GM12878 (cell line): ENCODE results near the gene ATG14. TPM values are rescaled to one million over a fixed set of nuclear protein-coding genes. Genes with fewer than 3 reads are reported as not detected.

Experiments
- ATAC-seq: fragments of 200-7000 bp; cut with Tn5 transposase; 3 replicates; pipeline ENCODE4 v1.9.1; 2020; ENCODE audit warnings: mild to moderate bottlenecking, moderate library complexity
- BruUV-seq: library from RNA; stranded (reverse); fragments of 400-500 nt; replicated peaks from 2 replicates; lab custom pipeline; 2021; lab: Mats Ljungman, UMichigan
- CTCF ChIA-PET: fragments of 300-600 bp; sonication (Branson Sonifier 250); formaldehyde crosslinking; extraction: SDS; loops from one replicate; lab custom pipeline; 2021; ENCODE audit warnings: inconsistent platforms; lab: Yijun Ruan, JAX
- POLR2A ChIA-PET: fragments of 350-600 bp; formaldehyde crosslinking; extraction: SDS; loops from one replicate; lab custom pipeline; 2021; ENCODE audit warnings: inconsistent platforms; lab: Charles Lee
- RAD21 ChIA-PET: fragments of 300-600 bp; sonication (Branson Sonifier 250); formaldehyde crosslinking; loops from one replicate; lab custom pipeline; 2023; ENCODE audit warnings: antibody characterized with exemption; ENCODE audit not compliant: unreplicated experiment; lab: Charles Lee
- SMC1A ChIA-PET: fragments of 300-600 bp; sonication (Branson Sonifier 250); formaldehyde crosslinking; loops from one replicate; lab custom pipeline; 2023; ENCODE audit not compliant: unreplicated experiment, uncharacterized antibody; lab: Charles Lee
- DNase-seq: peaks from one replicate; pipeline ENCODE4 v3.0.0-alpha.2; 2011; ENCODE audit warnings: low read depth, low spot score
- FAIRE-seq: peaks from 3 replicates; lab custom pipeline; 2011; peaks lifted over from hg19 to GRCh38; lab: Jason Lieb, UNC
- H2AFZ ChIP-seq: 2 replicates; pipeline ENCODE4 v1.6.0; 2011; ENCODE audit warnings: low read depth, low read length, control low read depth; ENCODE audit not compliant: control insufficient read depth
- H3K27ac ChIP-seq: 2 replicates; pipeline ENCODE4 v1.5.1; 2011; ENCODE audit warnings: control low read depth; ENCODE audit not compliant: control insufficient read depth, insufficient read depth
- H3K27me3 ChIP-seq, 2 experiments: replicated peaks in 1 of 2; 2 replicates each; pipeline versions ENCODE4 v1.6.0 to v1.6.1; 2011; ENCODE audit warnings: low read length in 1 of 2; ENCODE audit not compliant: control insufficient read depth in 2 of 2, insufficient read depth in 2 of 2
- H3K36me3 ChIP-seq, 2 experiments: 2 replicates each; pipeline ENCODE4 v1.5.1; 2011; ENCODE audit warnings: low read length in 1 of 2; ENCODE audit not compliant: control insufficient read depth in 2 of 2, insufficient read depth in 2 of 2
- H3K4me1 ChIP-seq: 2 replicates; pipeline ENCODE4 v1.6.1; 2011; ENCODE audit warnings: mild to moderate bottlenecking, low read length, moderate library complexity, mixed read lengths; ENCODE audit not compliant: control insufficient read depth, insufficient read depth
- H3K4me2 ChIP-seq: 2 replicates; pipeline ENCODE4 v1.6.0; 2011; ENCODE audit warnings: control low read depth; ENCODE audit not compliant: control insufficient read depth, insufficient read depth
- H3K4me3 ChIP-seq: fragments of 200-600 bp; sonication (generic); 2 replicates; pipeline ENCODE4 v1.5.1; 2016
- H3K79me2 ChIP-seq: 2 replicates; pipeline ENCODE4 v1.6.0; 2011; ENCODE audit warnings: low read length; ENCODE audit not compliant: control insufficient read depth, insufficient read depth
- H3K9ac ChIP-seq: 2 replicates; pipeline ENCODE4 v1.8.0; 2011; ENCODE audit warnings: low read length, control low read depth, mixed read lengths; ENCODE audit not compliant: control insufficient read depth, insufficient read depth
- H3K9me3 ChIP-seq: replicated peaks from 3 replicates; pipeline ENCODE4 v1.5.1; 2011; ENCODE audit warnings: mild to moderate bottlenecking, low read length; ENCODE audit not compliant: control insufficient read depth, insufficient read depth
- H4K20me1 ChIP-seq: 2 replicates; pipeline ENCODE4 v1.6.0; 2011; ENCODE audit not compliant: control insufficient read depth, insufficient read depth
- BHLHE40 ChIP-seq, 2 experiments: fragments of 450-650 bp in 1 of 2; IDR thresholded peaks; 2 replicates each; pipeline ENCODE4 v1.6.1; 2011 to 2017; ENCODE audit warnings: low read depth in 2 of 2, borderline replicate concordance in 1 of 2, improper control_type of control experiment in 1 of 2, low read length in 1 of 2, mild to moderate bottlenecking in 1 of 2
- CEBPB ChIP-seq, 2 experiments: fragments of 150-350 bp in 1 of 2; IDR thresholded peaks; 2 replicates each; pipeline ENCODE4 v1.6.1; 2012 to 2014; ENCODE audit warnings: low read depth in 2 of 2, low read length in 2 of 2, borderline replicate concordance in 1 of 2, inconsistent platforms in 1 of 2
- EED ChIP-seq: sonication (generic); IDR thresholded peaks from 2 replicates; pipeline ENCODE4 v1.6.1; 2016; ENCODE audit warnings: antibody characterized with exemption, low read depth
- ESRRA ChIP-seq: IDR thresholded peaks from 2 replicates; pipeline ENCODE4 v1.6.1; 2012; ENCODE audit warnings: mild to moderate bottlenecking, low read length, improper control_type of control experiment
- FOXM1 ChIP-seq: IDR thresholded peaks from 2 replicates; pipeline ENCODE4 v1.6.1; 2012; ENCODE audit warnings: low read depth, mild to moderate bottlenecking, inconsistent platforms, low read length, moderate library complexity
- GABPA ChIP-seq: IDR thresholded peaks from 2 replicates; pipeline ENCODE4 v1.6.1; 2014; ENCODE audit warnings: antibody characterized with exemption, low read depth, mild to moderate bottlenecking, inconsistent platforms
- KDM1A ChIP-seq: fragments of 200-600 bp; sonication (generic); IDR thresholded peaks from 2 replicates; pipeline ENCODE4 v1.6.1; 2016; ENCODE audit warnings: borderline replicate concordance
- PAX5 ChIP-seq: IDR thresholded peaks from 2 replicates; pipeline ENCODE4 v1.6.1; 2011; ENCODE audit warnings: low read depth, low read length, borderline replicate concordance
- PML ChIP-seq: IDR thresholded peaks from 2 replicates; pipeline ENCODE4 v1.6.1; 2012; ENCODE audit warnings: low read length, inconsistent platforms
- POLR2AphosphoS5 ChIP-seq: IDR thresholded peaks from 2 replicates; pipeline ENCODE4 v1.6.1; 2011; ENCODE audit warnings: mild to moderate bottlenecking, low read length, inconsistent platforms
- RUNX3 ChIP-seq: IDR thresholded peaks from 2 replicates; pipeline ENCODE4 v1.6.1; 2012; ENCODE audit warnings: low read length, inconsistent platforms
- SRF ChIP-seq, 2 experiments: IDR thresholded peaks; 2 replicates each; pipeline ENCODE4 v1.6.1; 2011; ENCODE audit warnings: low read depth in 2 of 2, low read length in 2 of 2, mild to moderate bottlenecking in 1 of 2, moderate library complexity in 1 of 2
- TCF3 ChIP-seq: IDR thresholded peaks from 2 replicates; pipeline ENCODE4 v1.6.1; 2012; ENCODE audit warnings: low read depth, mild to moderate bottlenecking, low read length, borderline replicate concordance; ENCODE audit not compliant: insufficient read depth
- ZNF622 ChIP-seq: fragments of 450-650 bp; IDR thresholded peaks from 2 replicates; pipeline ENCODE4 v1.6.1; 2017; ENCODE audit warnings: mild to moderate bottlenecking, inconsistent platforms
- WGBS: methylation state at CpG from one replicate; pipeline ENCODE4 v1.1.6; 2016; ENCODE audit warnings: low lambda C conversion rate; ENCODE audit not compliant: insufficient replicate concordance, insufficient coverage; ENCODE audit errors: missing lambda C conversion rate; 5-methylcytosine and 5-hydroxymethylcytosine counted together
- in situ Hi-C: fragments of 300-500 bp; cut with MboI; formaldehyde crosslinking; loops from 9 replicates; pipeline ENCODE4 v1.14.3; 2018; ENCODE audit warnings: mixed read lengths
- intact Hi-C: fragments of 100-400 bp; cut with micrococcal nuclease; formaldehyde crosslinking; loops from one replicate; pipeline ENCODE4 v1.14.2; 2022; ENCODE audit not compliant: unreplicated experiment
- polyA plus RNA-seq, 11 experiments: library from polyadenylated mRNA; depleted of rRNA in 4 of 11; unstranded in 6 of 11; stranded (reverse) in 5 of 11; fragments of >200 nt; fragmentation: Nextera tagmentation in 4 of 11; fragmentation: Illumina TruSeq in 1 of 11; extraction: Ambion mirVana in 4 of 11; extraction: Trizol in 1 of 11; gene quantifications; 1 replicate in 1 of 11; 2 replicates in 10 of 11; pipeline versions ENCODE4 v1.2.1 to v1.2.3, GENCODE V29; 2011 to 2016; ENCODE audit warnings: inconsistent platforms in 2 of 11, missing spikeins in 2 of 11, low read depth in 1 of 11
- total RNA-seq, 4 experiments: library from RNA; depleted of rRNA in 3 of 4; stranded (reverse); fragments of >200 nt in 3 of 4; fragmentation: Illumina TruSeq in 1 of 4; extraction: Trizol in 1 of 4; gene quantifications; 2 replicates each; pipeline versions ENCODE4 v1.2.1 to v1.2.3, GENCODE V29; 2013 to 2021
- TF ChIP-seq, protein P1 (sequence below): fragments of 450-650 bp; IDR thresholded peaks from 2 replicates; pipeline ENCODE4 v1.6.1; 2017; ENCODE audit warnings: low read depth, mild to moderate bottlenecking, moderate library complexity
- TF ChIP-seq, protein P2 (sequence below): fragments of 450-650 bp; IDR thresholded peaks from 2 replicates; pipeline ENCODE4 v1.6.1; 2017; ENCODE audit warnings: mild to moderate bottlenecking, moderate library complexity

The ATG14 gene
- total and polyA plus RNA-seq, 10 of the 15 experiments (the other 5 are each of a cell fraction or from before 2014, with no cell fraction given) = 1.1 to 6.4 (median 5.0) TPM

DNA sequence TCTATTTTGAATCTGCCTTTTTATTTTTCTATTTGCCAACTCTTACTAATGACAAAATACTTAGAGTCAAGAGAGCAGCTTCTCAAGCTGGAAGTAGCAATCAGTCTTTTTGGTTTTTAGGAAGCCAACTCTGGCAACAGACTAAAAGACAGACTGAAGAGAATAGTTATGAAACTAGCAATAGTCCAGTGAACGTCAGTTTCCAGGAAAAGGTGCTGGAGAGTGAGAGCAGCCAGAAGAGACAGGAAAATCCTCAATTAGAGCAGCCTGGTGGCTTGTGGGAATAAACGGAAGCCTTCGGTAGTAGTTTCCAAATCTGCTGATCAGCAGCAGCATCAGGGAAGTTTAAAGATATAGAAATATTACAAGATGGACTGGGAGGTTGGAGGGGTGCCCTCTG lies 27.1 kb downstream of the ATG14 start (continued):
- TF ChIP-seq, protein P1, sequence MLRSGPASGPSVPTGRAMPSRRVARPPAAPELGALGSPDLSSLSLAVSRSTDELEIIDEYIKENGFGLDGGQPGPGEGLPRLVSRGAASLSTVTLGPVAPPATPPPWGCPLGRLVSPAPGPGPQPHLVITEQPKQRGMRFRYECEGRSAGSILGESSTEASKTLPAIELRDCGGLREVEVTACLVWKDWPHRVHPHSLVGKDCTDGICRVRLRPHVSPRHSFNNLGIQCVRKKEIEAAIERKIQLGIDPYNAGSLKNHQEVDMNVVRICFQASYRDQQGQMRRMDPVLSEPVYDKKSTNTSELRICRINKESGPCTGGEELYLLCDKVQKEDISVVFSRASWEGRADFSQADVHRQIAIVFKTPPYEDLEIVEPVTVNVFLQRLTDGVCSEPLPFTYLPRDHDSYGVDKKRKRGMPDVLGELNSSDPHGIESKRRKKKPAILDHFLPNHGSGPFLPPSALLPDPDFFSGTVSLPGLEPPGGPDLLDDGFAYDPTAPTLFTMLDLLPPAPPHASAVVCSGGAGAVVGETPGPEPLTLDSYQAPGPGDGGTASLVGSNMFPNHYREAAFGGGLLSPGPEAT = no peak
- TF ChIP-seq, all 136 proteins: peak for 0

DNA sequence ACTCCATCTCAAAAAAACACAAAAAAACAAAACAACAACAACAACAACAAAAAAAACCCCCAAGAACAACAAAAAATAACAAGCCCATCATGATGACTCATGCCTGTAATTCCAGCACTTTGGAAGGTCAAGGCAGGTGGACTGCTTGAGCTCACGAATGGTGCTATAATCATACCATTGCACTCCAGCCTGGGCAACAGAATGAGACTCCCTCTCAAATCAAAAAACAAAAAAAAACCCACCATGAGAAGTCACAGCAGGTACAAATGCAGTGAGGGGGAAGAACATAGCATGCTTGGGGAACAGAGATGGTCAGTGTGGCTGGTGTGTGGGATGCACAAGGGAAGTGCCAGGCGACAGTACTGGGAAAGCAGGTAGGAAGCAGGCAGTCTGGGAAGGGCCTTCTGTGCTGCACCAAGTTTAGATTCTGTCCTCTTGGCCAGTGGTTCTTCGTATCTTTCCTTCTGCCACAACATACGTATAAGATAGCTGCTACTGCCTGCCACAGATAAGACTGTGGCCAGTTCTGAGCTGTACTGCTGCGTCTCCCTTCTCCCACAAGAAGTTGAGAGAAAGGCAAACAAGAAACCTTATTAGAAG lies 28.0 kb downstream of the ATG14 start:
- WGBS = 92% methylated on average over 5 of the region's 5 CpGs
- CTCF ChIA-PET = interaction anchor here (0.9 to 1.5 kb wide), 2 partner anchors 11 to 38 kb away, joined by 3 to 4 read pairs; no protein-coding TSS in a partner anchor

More for the DNA sequence above, 28.0 kb downstream of the ATG14 start:
- ChIA-PET SMC1A (no interaction called here), RAD21 (no interaction called here), POLR2A (no interaction called here)
- intact Hi-C loops (no loop called here), in situ Hi-C loops (no loop called here)
- no peak for ATAC-seq
- Histone ChIP-seq H3K9me3 (no peaks in the 10 kb centered on the region), H3K4me3 (no peak overlapping the region), H3K79me2 (no peaks in the 10 kb centered on the region), H3K27ac (no peak overlapping the region), H2AFZ (no peak overlapping the region), H3K36me3 (peaks cover 3 to 4% of the 10 kb centered on the region in 2 experiments), H3K27me3 (no peaks in the 10 kb centered on the region), H3K4me2 (no peak overlapping the region), H3K4me1 (no peaks in the 10 kb centered on the region), H4K20me1 (no peaks in the 10 kb centered on the region), H3K9ac (no peak overlapping the region)
- no TSS peak for BruUV-seq
- no peak for FAIRE-seq
- TF ChIP-seq GABPA = no peak
- no peak for TF ChIP-seq POLR2AphosphoS5
- no peak for TF ChIP-seq PML
- TF ChIP-seq, protein P2, sequence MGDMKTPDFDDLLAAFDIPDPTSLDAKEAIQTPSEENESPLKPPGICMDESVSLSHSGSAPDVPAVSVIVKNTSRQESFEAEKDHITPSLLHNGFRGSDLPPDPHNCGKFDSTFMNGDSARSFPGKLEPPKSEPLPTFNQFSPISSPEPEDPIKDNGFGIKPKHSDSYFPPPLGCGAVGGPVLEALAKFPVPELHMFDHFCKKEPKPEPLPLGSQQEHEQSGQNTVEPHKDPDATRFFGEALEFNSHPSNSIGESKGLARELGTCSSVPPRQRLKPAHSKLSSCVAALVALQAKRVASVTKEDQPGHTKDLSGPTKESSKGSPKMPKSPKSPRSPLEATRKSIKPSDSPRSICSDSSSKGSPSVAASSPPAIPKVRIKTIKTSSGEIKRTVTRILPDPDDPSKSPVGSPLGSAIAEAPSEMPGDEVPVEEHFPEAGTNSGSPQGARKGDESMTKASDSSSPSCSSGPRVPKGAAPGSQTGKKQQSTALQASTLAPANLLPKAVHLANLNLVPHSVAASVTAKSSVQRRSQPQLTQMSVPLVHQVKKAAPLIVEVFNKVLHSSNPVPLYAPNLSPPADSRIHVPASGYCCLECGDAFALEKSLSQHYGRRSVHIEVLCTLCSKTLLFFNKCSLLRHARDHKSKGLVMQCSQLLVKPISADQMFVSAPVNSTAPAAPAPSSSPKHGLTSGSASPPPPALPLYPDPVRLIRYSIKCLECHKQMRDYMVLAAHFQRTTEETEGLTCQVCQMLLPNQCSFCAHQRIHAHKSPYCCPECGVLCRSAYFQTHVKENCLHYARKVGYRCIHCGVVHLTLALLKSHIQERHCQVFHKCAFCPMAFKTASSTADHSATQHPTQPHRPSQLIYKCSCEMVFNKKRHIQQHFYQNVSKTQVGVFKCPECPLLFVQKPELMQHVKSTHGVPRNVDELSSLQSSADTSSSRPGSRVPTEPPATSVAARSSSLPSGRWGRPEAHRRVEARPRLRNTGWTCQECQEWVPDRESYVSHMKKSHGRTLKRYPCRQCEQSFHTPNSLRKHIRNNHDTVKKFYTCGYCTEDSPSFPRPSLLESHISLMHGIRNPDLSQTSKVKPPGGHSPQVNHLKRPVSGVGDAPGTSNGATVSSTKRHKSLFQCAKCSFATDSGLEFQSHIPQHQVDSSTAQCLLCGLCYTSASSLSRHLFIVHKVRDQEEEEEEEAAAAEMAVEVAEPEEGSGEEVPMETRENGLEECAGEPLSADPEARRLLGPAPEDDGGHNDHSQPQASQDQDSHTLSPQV = no peak
- TF ChIP-seq SRF (IDR thresholded peaks at IDR 0.05; ENCODE audit: low read depth in 2 of 2, low read length in 2 of 2) = no peak
- TF ChIP-seq FOXM1 = no peak
- no peak for TF ChIP-seq BHLHE40 (IDR thresholded peaks at IDR 0.05; ENCODE audit: borderline replicate concordance in 1 of 2, low read depth in 2 of 2, low read length in 1 of 2)
- TF ChIP-seq TCF3 = no peak
- no peak for TF ChIP-seq ESRRA
- TF ChIP-seq PAX5 = no peak
- no peak for TF ChIP-seq KDM1A
- no peak for TF ChIP-seq EED
- no peak for TF ChIP-seq RUNX3
- no peak for TF ChIP-seq ZNF622
- TF ChIP-seq CEBPB (IDR thresholded peaks at IDR 0.05; ENCODE audit: borderline replicate concordance in 1 of 2, low read depth in 2 of 2, low read length in 2 of 2) = no peak
- no peak for DNase-seq
